ENCODE results near the gene PIK3C3. TPM values are rescaled to one million over a fixed set of nuclear protein-coding genes. Genes with fewer than 3 reads are reported as not detected.

Gene PIK3C3
- total and polyA plus RNA-seq, 9 of the 15 experiments (the other 6 are each of a cell fraction or from before 2014, with no cell fraction given) = 27.0 to 101 (median 42.9) TPM

- no peaks in the 10 kb centered on the region for H3K9me3 ChIP-seq (replicated peaks; ENCODE audit: control insufficient read depth, insufficient read depth, low read depth, low read length)
- no peak overlapping the region for H3K4me2 ChIP-seq (ENCODE audit: insufficient read depth, low read length)
- no peak for ATAC-seq
- in situ Hi-C loops (cut with MboI) (loop anchor here (25.0 kb wide), 1 partner anchor 1193 kb away; no protein-coding TSS in a partner anchor), intact Hi-C loops (cut with micrococcal nuclease) (no loop called here)
- H3K27ac ChIP-seq (ENCODE audit: extremely low read depth, low read depth, low read length) = no peak overlapping the region
- no peak overlapping the region for H3K9ac ChIP-seq (ENCODE audit: insufficient read depth in 1 of 2, low read depth in 2 of 2, low read length in 2 of 2)
- H3K27me3 ChIP-seq (ENCODE audit: control insufficient read depth in 2 of 2, insufficient read depth in 2 of 2, low read length in 2 of 2) = no peaks in the 10 kb centered on the region
- no TSS peak for BruUV-seq (replicated peaks)
- FAIRE-seq = no peak
- H3K9me1 ChIP-seq (ENCODE audit: control insufficient read depth, insufficient read depth, low read length) = no peaks in the 10 kb centered on the region
- H3K79me2 ChIP-seq (ENCODE audit: control insufficient read depth, insufficient read depth, low read length) = no peaks in the 10 kb centered on the region
- H3K4me1 ChIP-seq (replicated peaks in 1 of 2; ENCODE audit: control insufficient read depth in 2 of 2, insufficient read depth in 2 of 2, low read length in 2 of 2) = no peaks in the 10 kb centered on the region
- TF ChIP-seq FOXK2 (conservative IDR thresholded peaks at IDR 0.05 in 1 of 2, IDR thresholded peaks at IDR 0.05 in 1 of 2; ENCODE audit: low read depth in 2 of 2) (no peak), XRCC4 (IDR thresholded peaks at IDR 0.05; ENCODE audit: extremely low read depth, insufficient read depth, insufficient read length) (no peak), CHD2 (IDR thresholded peaks at IDR 0.05; ENCODE audit: low read depth, low read length) (no peak), JUND (IDR thresholded peaks at IDR 0.05; ENCODE audit: borderline replicate concordance, low read depth, low read length) (no peak), JUND (tag; IDR thresholded peaks at IDR 0.05; ENCODE audit: borderline replicate concordance, low read depth, low read length) (no peak), TCF7 (IDR thresholded peaks at IDR 0.05; ENCODE audit: borderline replicate concordance) (no peak), ATF1 (CRISPR knock-in tag; IDR thresholded peaks at IDR 0.05) (no peak), ATF1 (tag; IDR thresholded peaks at IDR 0.05) (no peak), NR1H2 (CRISPR knock-in tag; IDR thresholded peaks at IDR 0.05) (no peak), FOXP1 (CRISPR knock-in tag; IDR thresholded peaks at IDR 0.05) (no peak), ELF1 (tag; IDR thresholded peaks at IDR 0.05) (no peak), ZBTB17 (CRISPR knock-in tag; IDR thresholded peaks at IDR 0.05) (no peak), ZNF239 (CRISPR knock-in tag; IDR thresholded peaks at IDR 0.05) (no peak), FUS (optimal IDR thresholded peaks at IDR 0.05; ENCODE audit: low read depth, low read length) (no peak), ATF4 (CRISPR knock-in tag; IDR thresholded peaks at IDR 0.05) (no peak), NCOA4 (IDR thresholded peaks at IDR 0.05; ENCODE audit: partially characterized antibody) (no peak), PHF8 (IDR thresholded peaks at IDR 0.05; ENCODE audit: borderline replicate concordance, low read length) (no peak), MAZ (CRISPR knock-in tag; conservative IDR thresholded peaks at IDR 0.05 in 1 of 2, IDR thresholded peaks at IDR 0.05 in 1 of 2) (no peak), NFRKB (IDR thresholded peaks at IDR 0.05; ENCODE audit: low read depth) (no peak), IFI16 (CRISPR knock-in tag; IDR thresholded peaks at IDR 0.05) (no peak)
- TF ChIP-seq, protein P1, sequence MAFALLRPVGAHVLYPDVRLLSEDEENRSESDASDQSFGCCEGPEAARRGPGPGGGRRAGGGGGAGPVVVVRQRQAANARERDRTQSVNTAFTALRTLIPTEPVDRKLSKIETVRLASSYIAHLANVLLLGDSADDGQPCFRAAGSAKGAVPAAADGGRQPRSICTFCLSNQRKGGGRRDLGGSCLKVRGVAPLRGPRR (CRISPR knock-in tag; IDR thresholded peaks at IDR 0.05) = no peak
- no peak overlapping the region for H2AFZ ChIP-seq (ENCODE audit: low read depth, low read length)
- no peak for DNase-seq (ENCODE audit: extremely low read depth in 1 of 4, low spot score in 3 of 4)
- H4K20me1 ChIP-seq (replicated peaks; ENCODE audit: control insufficient read depth, insufficient read depth, low read length) = no peaks in the 10 kb centered on the region
- ChIA-PET POLR2A (interaction anchor here (1.4 kb wide), 1 partner anchor 9 kb away, joined by 7 read pairs; no protein-coding TSS in a partner anchor), CTCF (ENCODE audit: low intra/inter-chr PET ratio) (no interaction called here)
- H3K36me3 ChIP-seq (ENCODE audit: control insufficient read depth, insufficient read depth, low read length) = no peaks in the 10 kb centered on the region; the same call in 2 of the 3 replicates
- no peak overlapping the region for H3K4me3 ChIP-seq
Measured at GRCh38 chr18:42069036-42069435, 114.0 kb downstream of the PIK3C3 start.
